Measurements from ENCODE around the gene KCNIP2.
"Not testable (repeated sequence)": the region's sequence is repeated elsewhere in the genome, so short reads cannot be mapped to it uniquely, and the experiment has no call there.

The KCNIP2 gene

GRCh38 chr10:101828766-101829551, 14.6 kb downstream of the KCNIP2 start:
- no peak for DNase-seq (ENCODE audit: low read depth)

- DNase-seq (ENCODE audit: low read depth): no peak
Measured at GRCh38 chr10:101827919-101828600, 15.5 kb downstream of the KCNIP2 start.

GRCh38 chr10:101826852-101827434, 16.7 kb downstream of the KCNIP2 start:
- DNase-seq (ENCODE audit: low read depth): no peak

- no peak for DNase-seq (ENCODE audit: low read depth)
Measured at GRCh38 chr10:101824736-101825135, 18.9 kb downstream of the KCNIP2 start.

GRCh38 chr10:101818872-101819633, 24.5 kb downstream of the KCNIP2 start:
- DNase-seq (ENCODE audit: low read depth): no peak

- DNase-seq (ENCODE audit: low read depth): peak; percentile 100
Measured at GRCh38 chr10:101818119-101818871, 25.3 kb downstream of the KCNIP2 start, which contains the start of gene OGA. Gene OGA, minus strand, starts transcription at chr10:101818444. Its CDS starts 422 bp downstream, at chr10:101818022.

GRCh38 chr10:101817337-101818118, 26.1 kb downstream of the KCNIP2 start:
- peak; percentile 96 for DNase-seq (ENCODE audit: low read depth)

- DNase-seq (ENCODE audit: low read depth): no peak
Measured at GRCh38 chr10:101816913-101817336, 26.7 kb downstream of the KCNIP2 start.

GRCh38 chr10:101816376-101816775, 27.2 kb downstream of the KCNIP2 start:
- no peak for DNase-seq (ENCODE audit: low read depth)

- peak; percentile 27 for DNase-seq (ENCODE audit: low read depth)
Measured at GRCh38 chr10:101814466-101815071, 29.0 kb downstream of the KCNIP2 start.

GRCh38 chr10:101812606-101813005, 31.0 kb downstream of the KCNIP2 start:
- DNase-seq (ENCODE audit: low read depth): no peak

GRCh38 chr10:101807158-101807557, 36.4 kb downstream of the KCNIP2 start:
- DNase-seq (ENCODE audit: low read depth): no peak

GRCh38 chr10:101803511-101803910, 40.1 kb downstream of the KCNIP2 start:
- no peak for DNase-seq (ENCODE audit: low read depth)

- no peak for DNase-seq (ENCODE audit: low read depth)
Measured at GRCh38 chr10:101797403-101798059, 46.1 kb downstream of the KCNIP2 start.

- no peak for DNase-seq (ENCODE audit: low read depth)
Measured at GRCh38 chr10:101793526-101793925, 50.1 kb downstream of the KCNIP2 start.

GRCh38 chr10:101789686-101790085, 53.9 kb downstream of the KCNIP2 start:
- no peak for DNase-seq (ENCODE audit: low read depth)

GRCh38 chr10:101789231-101789630, 54.4 kb downstream of the KCNIP2 start:
- not testable (repeated sequence) for DNase-seq (ENCODE audit: low read depth)

GRCh38 chr10:101785801-101786200, 57.8 kb downstream of the KCNIP2 start:
- DNase-seq (ENCODE audit: low read depth): no peak

- DNase-seq (ENCODE audit: low read depth): no peak
Measured at GRCh38 chr10:101784558-101784957, 59.0 kb downstream of the KCNIP2 start.

GRCh38 chr10:101783736-101784118, 59.9 kb downstream of the KCNIP2 start:
- DNase-seq (ENCODE audit: low read depth): no peak

Data from fibroblast of gingiva (primary cell).